GM10266 (cell line): ENCODE data around the gene L3MBTL4.

Experiments used
- DNase-seq: peaks from one replicate; pipeline ENCODE4 v3.0.0; 2012; ENCODE audit errors: extremely low spot score
- TF ChIP-seq, protein P1 (sequence below): IDR thresholded peaks from 2 replicates; pipeline ENCODE4 v1.5.1; 2012; ENCODE audit warnings: mild to moderate bottlenecking, low read depth; ENCODE audit not compliant: control insufficient read depth, insufficient read depth; ENCODE audit errors: missing control alignments

Gene L3MBTL4

DNA sequence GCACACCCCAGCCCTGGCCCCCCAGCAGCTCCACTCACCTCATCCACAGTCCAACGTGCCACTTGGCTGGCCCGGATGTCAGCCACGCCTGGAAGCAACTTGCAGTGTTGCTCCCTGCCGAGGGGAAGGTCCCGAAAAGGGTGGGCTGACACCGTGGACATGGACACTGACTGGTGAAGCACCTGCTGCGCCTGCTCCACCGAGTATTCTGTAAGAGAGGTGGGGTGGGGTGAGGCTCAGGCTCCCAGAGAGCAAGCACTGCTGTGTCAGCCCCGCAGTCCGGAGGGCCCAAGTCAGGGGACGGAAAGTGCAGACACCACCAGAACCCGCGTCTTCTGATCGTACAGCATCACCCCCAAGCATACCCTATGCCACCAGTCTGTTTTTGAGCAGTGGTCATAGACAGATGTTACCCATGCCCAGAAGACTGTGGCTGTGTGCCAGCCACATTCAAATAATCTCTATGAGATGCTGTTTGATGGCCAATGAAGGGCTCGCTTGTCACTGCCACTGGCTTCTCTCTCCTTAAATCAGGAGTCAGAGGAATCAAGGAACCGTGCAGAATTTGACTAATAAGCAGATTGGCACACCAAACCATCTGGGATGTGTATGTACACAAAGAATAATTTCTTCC, 445.2 kb downstream of the L3MBTL4 start:
- TF ChIP-seq, protein P1, sequence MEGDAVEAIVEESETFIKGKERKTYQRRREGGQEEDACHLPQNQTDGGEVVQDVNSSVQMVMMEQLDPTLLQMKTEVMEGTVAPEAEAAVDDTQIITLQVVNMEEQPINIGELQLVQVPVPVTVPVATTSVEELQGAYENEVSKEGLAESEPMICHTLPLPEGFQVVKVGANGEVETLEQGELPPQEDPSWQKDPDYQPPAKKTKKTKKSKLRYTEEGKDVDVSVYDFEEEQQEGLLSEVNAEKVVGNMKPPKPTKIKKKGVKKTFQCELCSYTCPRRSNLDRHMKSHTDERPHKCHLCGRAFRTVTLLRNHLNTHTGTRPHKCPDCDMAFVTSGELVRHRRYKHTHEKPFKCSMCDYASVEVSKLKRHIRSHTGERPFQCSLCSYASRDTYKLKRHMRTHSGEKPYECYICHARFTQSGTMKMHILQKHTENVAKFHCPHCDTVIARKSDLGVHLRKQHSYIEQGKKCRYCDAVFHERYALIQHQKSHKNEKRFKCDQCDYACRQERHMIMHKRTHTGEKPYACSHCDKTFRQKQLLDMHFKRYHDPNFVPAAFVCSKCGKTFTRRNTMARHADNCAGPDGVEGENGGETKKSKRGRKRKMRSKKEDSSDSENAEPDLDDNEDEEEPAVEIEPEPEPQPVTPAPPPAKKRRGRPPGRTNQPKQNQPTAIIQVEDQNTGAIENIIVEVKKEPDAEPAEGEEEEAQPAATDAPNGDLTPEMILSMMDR, result no peak
- DNase-seq, result no peak

DNA sequence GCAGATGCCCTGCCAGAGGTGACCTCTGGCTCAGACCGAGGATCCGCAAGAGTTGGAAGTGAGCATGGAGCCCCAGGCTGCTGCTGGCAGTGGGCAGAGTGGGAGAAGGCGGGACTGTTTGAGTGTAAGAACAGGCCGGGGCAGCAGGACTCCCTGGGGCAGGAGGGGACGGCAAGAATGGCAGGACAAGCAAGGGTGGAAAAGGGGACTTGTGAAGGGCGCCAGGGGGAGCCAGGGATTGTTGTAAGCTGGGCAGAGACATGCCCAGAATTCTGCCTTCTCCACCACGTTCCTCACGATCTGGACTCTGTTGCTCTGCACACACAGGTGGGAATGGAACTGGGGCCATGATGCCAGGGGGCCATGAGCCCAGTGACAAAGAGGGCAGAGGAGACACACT, 447.0 kb downstream of the L3MBTL4 start:
- TF ChIP-seq, protein P1, result no peak
- DNase-seq, result no peak

DNA sequence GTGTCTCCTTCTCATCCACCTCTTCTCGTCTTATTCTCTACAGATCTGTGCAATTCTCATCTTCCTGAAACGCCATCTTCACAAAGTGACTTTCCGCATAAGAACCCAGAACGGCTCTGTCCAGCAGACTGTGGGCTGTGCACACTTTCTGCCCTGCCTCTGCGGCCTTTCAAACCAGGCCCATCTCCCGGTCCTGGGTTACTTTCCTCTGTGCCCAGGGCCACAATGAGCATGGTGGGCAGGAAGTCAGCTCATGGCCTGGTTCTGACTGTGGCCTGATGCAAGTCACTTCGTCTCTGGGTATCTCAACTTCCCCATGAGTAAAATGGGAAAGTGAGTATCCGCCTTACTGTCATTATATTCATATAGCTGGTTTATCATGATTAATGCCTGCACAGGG, 447.7 kb downstream of the L3MBTL4 start:
- TF ChIP-seq, protein P1, result no peak
- DNase-seq, result no peak

DNA sequence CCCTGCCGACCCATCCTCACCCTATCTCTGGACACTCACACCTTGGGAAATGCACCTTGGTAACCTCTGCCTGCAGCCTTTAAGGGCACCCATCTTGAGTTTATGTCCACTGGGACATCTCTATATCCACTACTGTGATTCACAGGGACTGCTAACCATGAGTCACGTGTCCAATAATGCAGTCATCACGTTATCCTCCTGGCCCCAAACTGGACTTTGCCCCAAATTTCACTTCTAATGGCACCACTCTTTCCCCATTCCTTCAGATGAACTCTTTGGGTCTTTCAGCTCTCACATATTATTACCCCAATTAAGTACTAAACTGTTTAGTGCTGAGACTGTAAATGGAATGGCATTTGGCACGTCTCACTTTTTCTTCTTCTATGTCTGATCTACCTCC, 448.2 kb downstream of the L3MBTL4 start:
- no peak for DNase-seq
- TF ChIP-seq, protein P1, result no peak

DNA sequence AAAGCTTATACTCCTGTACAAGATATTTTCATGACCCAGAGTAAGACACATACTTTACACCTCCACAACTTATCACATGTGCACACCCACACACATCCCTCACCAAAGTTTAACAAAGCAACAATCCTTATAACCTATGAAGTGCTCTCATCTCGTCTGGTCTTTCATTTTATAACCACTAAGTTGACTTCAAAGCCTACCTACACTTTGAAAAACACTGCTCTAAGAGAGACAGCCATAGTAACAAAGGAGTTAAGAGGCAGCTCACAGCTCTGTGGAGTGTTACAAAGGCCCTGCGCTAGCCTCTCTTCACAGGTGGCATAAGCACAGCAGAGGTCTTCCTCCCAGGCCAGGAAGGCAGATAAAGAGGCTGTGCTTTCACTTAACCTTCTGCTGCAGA, 449.7 kb downstream of the L3MBTL4 start:
- TF ChIP-seq, protein P1, result no peak
- no peak for DNase-seq

DNA sequence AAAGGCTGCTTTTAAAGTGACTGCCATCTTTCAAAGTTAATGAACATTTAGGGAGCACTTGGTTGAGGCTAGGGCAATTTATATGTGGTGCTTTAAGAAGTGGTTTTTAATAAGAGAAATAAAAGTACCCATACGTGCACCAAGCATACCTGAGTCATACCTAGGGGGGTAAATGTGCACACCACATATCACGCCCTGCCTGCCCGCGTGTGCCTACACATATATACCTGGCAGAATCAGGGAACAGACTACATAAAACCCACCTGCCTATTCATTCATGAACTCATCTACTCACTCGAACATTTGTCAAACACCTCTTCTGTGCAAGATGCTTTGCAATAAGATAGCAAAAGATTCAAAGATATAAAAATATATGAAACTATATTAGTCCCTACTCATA, 450.1 kb downstream of the L3MBTL4 start:
- DNase-seq, result no peak
- TF ChIP-seq, protein P1, result no peak

DNA sequence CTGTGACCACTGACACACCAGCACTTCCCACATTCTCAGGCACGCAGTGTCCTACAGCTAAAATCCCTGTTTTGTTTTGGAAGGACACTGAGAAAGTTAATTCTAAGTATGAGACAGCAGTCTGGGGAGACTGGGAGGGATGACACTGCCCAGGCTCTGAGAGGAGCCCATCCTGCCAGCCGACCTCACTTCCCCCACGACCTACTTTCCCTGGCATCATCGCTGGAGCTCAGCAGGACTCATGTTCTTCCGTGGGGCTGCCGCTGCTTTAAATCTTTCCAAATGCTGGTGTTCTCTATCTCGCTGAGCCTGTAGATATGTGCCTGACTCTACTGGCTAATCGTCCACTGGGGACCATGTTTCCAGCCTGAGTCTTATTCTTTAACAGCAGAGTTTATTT, 450.6 kb downstream of the L3MBTL4 start:
- no peak for DNase-seq
- TF ChIP-seq, protein P1, result no peak
